H9 (cell line): ENCODE data around the gene LGMN. TPM values are rescaled to one million over a fixed set of nuclear protein-coding genes. Genes with fewer than 3 reads are reported as not detected.

Experiments used
- DNase-seq: peaks from one replicate; pipeline ENCODE4 v3.0.0-alpha.2; 2017
- H2AFZ ChIP-seq: one replicate; pipeline ENCODE4 v1.6.1; 2013; ENCODE audit warnings: mild to moderate bottlenecking, low read length, control low read depth, moderate library complexity
- H2AK5ac ChIP-seq: 2 replicates; pipeline ENCODE4 v1.6.1; 2013; ENCODE audit warnings: low read length, control low read depth, mixed read lengths; ENCODE audit not compliant: insufficient read length
- H2BK120ac ChIP-seq: one replicate; pipeline ENCODE4 v1.6.1; 2013; ENCODE audit warnings: low read depth, mild to moderate bottlenecking, low read length, control low read depth, inconsistent platforms; ENCODE audit not compliant: poor library complexity, severe bottlenecking
- H2BK12ac ChIP-seq: 2 replicates; pipeline ENCODE4 v1.6.1; 2013; ENCODE audit warnings: low read length, control low read depth, mixed read lengths, low read depth; ENCODE audit not compliant: insufficient read length
- H2BK15ac ChIP-seq: 2 replicates; pipeline ENCODE4 v1.6.1; 2013; ENCODE audit warnings: low read depth, low read length, control low read depth
- H2BK20ac ChIP-seq: one replicate; pipeline ENCODE4 v1.6.1; 2013; ENCODE audit warnings: low read depth, mild to moderate bottlenecking, low read length, control low read depth, inconsistent platforms; ENCODE audit not compliant: poor library complexity, severe bottlenecking
- H2BK5ac ChIP-seq: 2 replicates; pipeline ENCODE4 v1.6.1; 2013; ENCODE audit warnings: low read length, control low read depth, mixed read lengths; ENCODE audit not compliant: insufficient read length
- H3K14ac ChIP-seq: 2 replicates; pipeline ENCODE4 v1.6.1; 2013; ENCODE audit warnings: low read length, control low read depth; ENCODE audit not compliant: insufficient read depth
- H3K18ac ChIP-seq: 2 replicates; pipeline ENCODE4 v1.6.1; 2013; ENCODE audit warnings: low read depth, mild to moderate bottlenecking, mixed read lengths, low read length, control low read depth; ENCODE audit not compliant: insufficient read length
- H3K23ac ChIP-seq: 2 replicates; pipeline ENCODE4 v1.6.1; 2013; ENCODE audit warnings: low read length, control low read depth, mixed read lengths, low read depth; ENCODE audit not compliant: insufficient read length
- H3K23me2 ChIP-seq: 2 replicates; pipeline ENCODE4 v1.6.1; 2013; ENCODE audit warnings: low read depth, mild to moderate bottlenecking, mixed read lengths, low read length, control low read depth; ENCODE audit not compliant: insufficient read length, poor library complexity, severe bottlenecking
- H3K27ac ChIP-seq: 2 replicates; pipeline ENCODE4 v1.5.1; 2013; ENCODE audit warnings: low read length, control low read depth, mixed read lengths, low read depth; ENCODE audit not compliant: insufficient read length
- H3K27me3 ChIP-seq: 2 replicates; pipeline ENCODE4 v1.6.1; 2013; ENCODE audit warnings: low read length, control low read depth, inconsistent platforms; ENCODE audit not compliant: insufficient read depth
- H3K4ac ChIP-seq: 2 replicates; pipeline ENCODE4 v1.6.1; 2013; ENCODE audit warnings: low read depth, mild to moderate bottlenecking, control low read depth, inconsistent platforms, low read length, moderate library complexity
- H3K4me1 ChIP-seq: 2 replicates; pipeline ENCODE4 v1.6.1; 2013; ENCODE audit warnings: low read length, control low read depth, inconsistent platforms; ENCODE audit not compliant: insufficient read depth
- H3K4me2 ChIP-seq: 2 replicates; pipeline ENCODE4 v1.6.1; 2013; ENCODE audit warnings: low read length, control low read depth, mixed read lengths; ENCODE audit not compliant: insufficient read length, insufficient read depth
- H3K56ac ChIP-seq: 2 replicates; pipeline ENCODE4 v1.6.1; 2013; ENCODE audit warnings: low read depth, mild to moderate bottlenecking, mixed read lengths, low read length, control low read depth; ENCODE audit not compliant: insufficient read length
- H3K79me1 ChIP-seq: 2 replicates; pipeline ENCODE4 v1.6.1; 2013; ENCODE audit warnings: low read depth, mild to moderate bottlenecking, moderate library complexity, low read length, control low read depth, inconsistent platforms; ENCODE audit not compliant: insufficient read depth, poor library complexity, severe bottlenecking
- H3K79me2 ChIP-seq: 2 replicates; pipeline ENCODE4 v1.6.1; 2013; ENCODE audit warnings: low read length, control low read depth, inconsistent platforms; ENCODE audit not compliant: insufficient read depth
- H3K9ac ChIP-seq: 2 replicates; pipeline ENCODE4 v1.6.1; 2013; ENCODE audit warnings: low read length, control low read depth, mixed read lengths; ENCODE audit not compliant: insufficient read length; ENCODE audit errors: extremely low read depth
- H3K9me3 ChIP-seq: one replicate; pipeline ENCODE4 v1.6.1; 2013; ENCODE audit warnings: low read depth, low read length, inconsistent platforms; ENCODE audit not compliant: control insufficient read depth
- H3T11ph ChIP-seq: one replicate; pipeline ENCODE4 v1.6.1; 2013; ENCODE audit warnings: mild to moderate bottlenecking, low read length, control low read depth, inconsistent platforms
- H4K20me1 ChIP-seq: one replicate; pipeline ENCODE4 v1.6.1; 2013; ENCODE audit not compliant: control insufficient read depth, insufficient read length, insufficient read depth
- H4K5ac ChIP-seq: 2 replicates; pipeline ENCODE4 v1.6.1; 2013; ENCODE audit warnings: low read depth, mild to moderate bottlenecking, mixed read lengths, low read length, control low read depth; ENCODE audit not compliant: insufficient read length
- H4K8ac ChIP-seq: replicated peaks from 2 replicates; pipeline ENCODE4 v1.6.1; 2013; ENCODE audit warnings: low read length, control low read depth, mixed read lengths, low read depth; ENCODE audit not compliant: insufficient read length
- H4K91ac ChIP-seq: 2 replicates; pipeline ENCODE4 v1.6.1; 2013; ENCODE audit warnings: low read depth, mild to moderate bottlenecking, moderate library complexity, mixed read lengths, low read length, control low read depth; ENCODE audit not compliant: insufficient read length
- H3K27ac Mint-ChIP-seq, 3 experiments: 2 replicates in 2 of 3; 3 replicates in 1 of 3; pipeline ENCODE4 v1.8.0; 2020 to 2021; ENCODE audit warnings: mixed read lengths in 3 of 3, mild to moderate bottlenecking in 1 of 3, moderate library complexity in 1 of 3
- H3K27me3 Mint-ChIP-seq: 2 replicates; pipeline ENCODE4 v1.8.0; 2021; ENCODE audit warnings: low read depth, mild to moderate bottlenecking, moderate library complexity, mixed read lengths
- H3K36me3 Mint-ChIP-seq, 3 experiments: 2 replicates in 2 of 3; 3 replicates in 1 of 3; pipeline ENCODE4 v1.8.0; 2020 to 2021; ENCODE audit warnings: low read depth in 3 of 3, mixed read lengths in 3 of 3; ENCODE audit not compliant: insufficient read depth in 1 of 3
- H3K4me1 Mint-ChIP-seq, 2 experiments: 2 replicates each; pipeline ENCODE4 v1.8.0; 2020; ENCODE audit warnings: mixed read lengths in 2 of 2
- H3K4me3 Mint-ChIP-seq, 2 experiments: 2 replicates in 1 of 2; 3 replicates in 1 of 2; pipeline ENCODE4 v1.8.0; 2020 to 2021; ENCODE audit warnings: mild to moderate bottlenecking in 2 of 2, mixed read lengths in 2 of 2, moderate library complexity in 1 of 2
- H3K9me3 Mint-ChIP-seq, 2 experiments: 2 replicates in 1 of 2; 3 replicates in 1 of 2; pipeline ENCODE4 v1.8.0; 2020; ENCODE audit warnings: mild to moderate bottlenecking in 2 of 2, mixed read lengths in 2 of 2, moderate library complexity in 1 of 2
- total RNA-seq: library from RNA; stranded (reverse); gene quantifications from 2 replicates; pipeline ENCODE4 v1.2.1, GENCODE V29; 2021
- TF ChIP-seq, protein P1 (sequence below): fragments of 200-600 bp; sonication (generic); conservative IDR thresholded peaks from 3 replicates; pipeline ENCODE4 v1.8.0; 2021; ENCODE audit warnings: antibody characterized with exemption, mild to moderate bottlenecking

The LGMN gene
- total RNA-seq, 1 experiment from 2014 or later: 55.3 TPM

GRCh38 chr14:92698393-92698792 is 50.0 kb downstream of the LGMN start:
- Histone ChIP-seq H2AK5ac (no peak overlapping the region), H3K23ac (no peak overlapping the region), H3K18ac (no peak overlapping the region), H3K56ac (no peak overlapping the region), H3K4me2 (no peak overlapping the region), H2BK15ac (no peak overlapping the region), H2BK20ac (no peak overlapping the region), H3K9me3 (no peaks in the 10 kb centered on the region), H2AFZ (no peak overlapping the region), H3K4ac (no peak overlapping the region), H2BK12ac (no peak overlapping the region), H3K14ac (no peak overlapping the region), H4K8ac (no peak overlapping the region), H3K9ac (no peak overlapping the region), H3K79me2 (no peaks in the 10 kb centered on the region), H4K5ac (no peak overlapping the region), H3T11ph (no peak overlapping the region), H2BK5ac (no peak overlapping the region), H4K91ac (no peak overlapping the region), H3K27me3 (no peaks in the 10 kb centered on the region), H3K79me1 (no peaks in the 10 kb centered on the region), H2BK120ac (no peak overlapping the region), H3K4me1 (no peaks in the 10 kb centered on the region), H3K27ac (no peak overlapping the region), H3K23me2 (no peaks in the 10 kb centered on the region), H4K20me1 (no peaks in the 10 kb centered on the region)
- no peaks in the 10 kb centered on the region; a peak in 1 of 5 replicates for H3K9me3 Mint-ChIP-seq
- no peak overlapping the region for H3K4me3 Mint-ChIP-seq
- H3K27me3 Mint-ChIP-seq: peaks cover 21% of the 10 kb centered on the region
- DNase-seq: no peak
- TF ChIP-seq, protein P1, sequence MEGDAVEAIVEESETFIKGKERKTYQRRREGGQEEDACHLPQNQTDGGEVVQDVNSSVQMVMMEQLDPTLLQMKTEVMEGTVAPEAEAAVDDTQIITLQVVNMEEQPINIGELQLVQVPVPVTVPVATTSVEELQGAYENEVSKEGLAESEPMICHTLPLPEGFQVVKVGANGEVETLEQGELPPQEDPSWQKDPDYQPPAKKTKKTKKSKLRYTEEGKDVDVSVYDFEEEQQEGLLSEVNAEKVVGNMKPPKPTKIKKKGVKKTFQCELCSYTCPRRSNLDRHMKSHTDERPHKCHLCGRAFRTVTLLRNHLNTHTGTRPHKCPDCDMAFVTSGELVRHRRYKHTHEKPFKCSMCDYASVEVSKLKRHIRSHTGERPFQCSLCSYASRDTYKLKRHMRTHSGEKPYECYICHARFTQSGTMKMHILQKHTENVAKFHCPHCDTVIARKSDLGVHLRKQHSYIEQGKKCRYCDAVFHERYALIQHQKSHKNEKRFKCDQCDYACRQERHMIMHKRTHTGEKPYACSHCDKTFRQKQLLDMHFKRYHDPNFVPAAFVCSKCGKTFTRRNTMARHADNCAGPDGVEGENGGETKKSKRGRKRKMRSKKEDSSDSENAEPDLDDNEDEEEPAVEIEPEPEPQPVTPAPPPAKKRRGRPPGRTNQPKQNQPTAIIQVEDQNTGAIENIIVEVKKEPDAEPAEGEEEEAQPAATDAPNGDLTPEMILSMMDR: no peak
- H3K36me3 Mint-ChIP-seq: peaks cover 1 to 3% (median 2%) of the 10 kb centered on the region in 3 experiments
- H3K27ac Mint-ChIP-seq: no peak overlapping the region
- H3K4me1 Mint-ChIP-seq: no peaks in the 10 kb centered on the region
